GM19351 (cell line): ENCODE measurements around the gene LYRM4.

Experiments used
- ATAC-seq: cut with Tn5 transposase; IDR thresholded peaks from one replicate; pipeline ENCODE4 v1.9.1; 2021; ENCODE audit warnings: mild to moderate bottlenecking, moderate library complexity; ENCODE audit not compliant: unreplicated experiment

LYRM4 gene

DNA sequence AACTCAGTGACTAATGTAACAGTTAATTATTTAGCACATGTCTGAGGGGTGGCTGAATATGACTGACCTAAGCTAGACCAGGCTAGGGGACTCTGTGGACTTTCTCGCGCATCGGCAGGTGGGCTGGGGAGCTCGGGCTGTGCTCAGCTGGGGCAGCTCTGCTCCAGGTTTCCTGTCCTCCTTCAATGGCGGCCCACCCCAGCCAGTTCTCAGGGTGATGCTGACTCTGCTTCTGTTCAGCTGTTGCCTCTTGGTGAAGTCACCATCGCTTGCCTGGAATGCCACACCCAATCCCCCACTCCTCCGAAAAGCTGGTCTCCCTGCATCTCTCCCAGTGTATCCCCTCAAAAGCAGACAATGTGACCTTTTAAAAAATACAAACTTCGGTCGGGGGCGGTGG is 155.6 kb downstream of the LYRM4 start:
- ATAC-seq: no peak

DNA sequence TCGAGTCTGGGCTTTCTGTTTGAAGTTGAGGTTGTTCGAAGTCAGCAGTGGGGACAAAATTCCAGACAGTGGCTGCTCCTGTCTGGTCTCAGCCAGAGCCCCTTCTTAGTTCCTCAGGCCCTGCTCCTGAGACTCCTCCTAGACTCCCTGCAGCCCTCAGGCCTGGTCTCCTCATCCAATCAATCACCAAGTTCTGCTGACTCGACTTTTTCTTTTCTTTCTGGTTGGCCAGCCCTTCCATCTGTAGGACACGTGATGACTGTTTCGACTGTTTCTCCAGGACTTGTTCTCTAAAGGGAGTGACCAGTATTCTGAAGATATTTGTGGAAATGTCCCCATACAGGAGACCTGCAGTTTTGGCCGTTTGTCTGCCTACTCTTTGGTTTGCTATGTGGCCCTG is 156.1 kb downstream of the LYRM4 start:
- no peak for ATAC-seq

DNA sequence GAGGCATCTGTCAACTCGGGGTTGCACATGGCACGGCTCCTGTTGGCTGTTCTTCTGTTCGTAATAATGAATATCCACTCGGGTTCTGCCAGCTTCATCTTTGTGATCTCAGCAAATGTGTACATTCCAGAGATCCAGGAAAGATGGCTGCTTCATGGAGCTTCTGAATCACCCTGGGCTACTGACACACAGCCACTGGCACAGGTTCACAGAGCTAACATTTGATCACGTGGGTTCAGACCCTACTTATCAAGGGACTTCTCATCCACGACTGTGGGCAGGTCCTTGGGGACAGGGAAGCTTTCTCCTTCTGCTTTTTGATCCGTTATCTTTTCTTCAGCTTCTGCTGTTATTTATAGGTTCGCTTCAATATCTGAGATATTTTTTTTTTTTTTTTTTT is 157.5 kb downstream of the LYRM4 start:
- no peak for ATAC-seq

DNA sequence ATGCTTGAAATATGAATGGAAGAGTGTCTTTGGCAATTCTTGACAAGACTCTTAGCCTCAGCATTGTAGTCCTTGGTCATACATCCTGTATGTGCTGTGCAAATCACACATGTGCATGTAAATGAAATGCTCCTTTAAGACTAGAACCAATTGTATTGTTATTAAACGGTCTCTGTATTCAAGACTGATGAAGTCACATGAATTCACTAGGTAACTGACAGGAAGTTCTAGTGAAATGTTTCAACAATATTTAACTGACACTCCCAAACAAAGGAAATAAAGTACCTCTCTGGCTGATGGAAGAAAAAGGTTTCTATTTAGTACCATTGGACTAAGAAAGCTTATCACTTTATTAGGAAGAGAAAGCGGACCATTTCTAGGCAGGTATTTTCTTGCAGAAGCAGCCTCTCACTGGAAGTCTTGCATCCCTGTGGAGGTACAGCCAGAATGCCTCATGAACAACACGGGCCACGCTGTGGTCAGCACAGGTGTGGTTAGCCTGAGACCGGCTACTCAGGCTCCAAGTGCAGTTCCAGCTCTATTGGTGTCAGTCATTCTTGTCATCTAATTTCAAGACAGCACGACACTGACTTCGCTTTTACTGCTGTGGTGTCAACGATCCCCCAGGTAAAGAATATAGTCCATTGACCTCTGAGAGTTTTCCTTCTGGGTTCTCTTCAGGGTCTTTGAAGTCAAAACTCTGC is 158.3 kb downstream of the LYRM4 start:
- no peak for ATAC-seq

DNA sequence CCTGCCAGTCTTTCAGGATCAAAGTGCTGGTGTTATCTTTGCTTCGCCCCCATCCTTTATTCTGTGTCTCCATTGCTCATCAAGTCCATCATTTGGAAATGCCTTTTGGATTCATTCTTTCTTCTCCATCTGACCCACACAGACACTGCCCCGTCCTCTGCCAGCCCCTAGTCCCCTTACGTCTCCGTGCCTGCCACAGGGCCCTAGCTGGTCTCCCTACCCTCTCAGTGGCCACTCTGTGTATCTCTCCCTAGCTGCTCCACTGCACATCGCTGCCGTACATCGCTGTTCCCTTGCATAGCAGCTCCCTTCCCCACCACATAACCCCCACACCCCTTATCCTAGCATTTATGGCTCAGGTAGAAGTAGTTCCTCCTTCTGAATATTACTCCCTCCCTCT is 159.9 kb downstream of the LYRM4 start:
- no peak for ATAC-seq

DNA sequence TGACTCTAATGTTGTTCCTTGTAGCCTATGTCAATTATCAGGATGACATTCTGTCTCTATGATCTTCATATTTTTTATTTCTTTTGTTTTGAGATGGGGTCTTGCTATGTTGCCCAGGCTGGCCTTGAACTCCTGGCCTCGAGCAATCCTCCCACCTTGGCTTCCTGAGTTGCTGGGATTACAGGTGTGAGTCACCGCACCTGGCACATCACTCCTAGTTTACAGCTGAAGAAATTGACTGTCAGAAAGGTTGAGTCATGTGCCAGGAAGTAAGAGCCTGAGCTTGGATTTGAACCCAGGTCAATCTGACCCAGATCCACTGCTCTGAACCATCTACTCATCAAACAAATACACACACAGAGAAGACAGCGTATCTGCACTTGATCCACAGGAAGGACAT is 161.2 kb downstream of the LYRM4 start:
- no peak for ATAC-seq

DNA sequence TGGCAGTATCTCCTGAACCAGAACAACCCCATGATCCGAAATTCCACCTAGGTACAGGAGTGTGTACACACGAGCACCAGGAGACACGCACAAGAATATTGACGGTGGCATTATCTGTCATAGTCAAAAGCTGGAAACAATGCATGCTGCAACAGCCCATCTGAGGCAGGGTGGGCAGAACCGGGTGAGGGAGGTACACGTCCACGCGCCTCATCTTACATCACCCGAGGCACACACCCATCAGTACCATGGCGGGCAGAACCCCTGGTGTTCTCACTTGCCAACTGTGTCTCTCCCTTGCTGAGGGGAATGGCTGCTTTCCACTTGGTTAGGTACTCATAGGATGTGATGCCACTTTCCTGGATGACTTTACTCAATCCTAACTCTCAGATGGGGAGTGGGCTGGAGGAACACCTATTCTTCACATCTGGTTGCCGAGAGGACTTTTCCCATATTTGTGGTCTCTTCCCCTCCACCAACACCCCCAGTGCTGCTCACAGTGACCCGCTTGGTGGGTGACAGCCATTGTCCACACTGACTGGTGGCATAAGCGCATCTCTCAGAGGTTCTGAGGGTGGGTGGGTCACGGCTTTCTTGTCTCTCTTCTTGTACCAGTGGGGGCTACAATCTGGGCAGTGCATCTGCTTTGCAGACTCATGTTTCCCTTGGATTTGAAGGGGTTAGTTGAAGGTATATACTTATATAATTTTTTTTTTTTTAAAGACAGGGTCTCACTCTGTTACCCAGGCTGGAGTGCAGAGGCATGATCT is 162.1 kb downstream of the LYRM4 start:
- ATAC-seq: no peak

DNA sequence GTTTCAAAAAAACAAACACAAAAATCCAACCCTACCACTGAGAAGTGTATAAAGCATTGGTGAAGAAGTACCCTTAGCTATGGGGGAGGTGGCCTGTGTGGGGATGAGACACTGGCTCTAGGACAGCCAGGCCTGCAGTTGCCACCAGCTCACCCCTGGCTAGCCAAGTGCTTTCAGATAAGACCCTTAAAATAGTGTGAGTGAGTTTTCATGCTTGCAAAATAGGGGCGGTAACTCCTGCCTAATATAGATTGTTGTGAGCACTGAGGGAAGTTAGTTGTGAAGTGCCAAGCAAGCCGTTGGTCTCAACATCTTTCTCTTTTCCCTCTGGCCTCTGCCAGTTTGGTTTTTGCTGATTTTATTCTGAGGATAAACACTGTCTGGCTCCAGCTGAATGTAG is 164.3 kb downstream of the LYRM4 start:
- no peak for ATAC-seq

DNA sequence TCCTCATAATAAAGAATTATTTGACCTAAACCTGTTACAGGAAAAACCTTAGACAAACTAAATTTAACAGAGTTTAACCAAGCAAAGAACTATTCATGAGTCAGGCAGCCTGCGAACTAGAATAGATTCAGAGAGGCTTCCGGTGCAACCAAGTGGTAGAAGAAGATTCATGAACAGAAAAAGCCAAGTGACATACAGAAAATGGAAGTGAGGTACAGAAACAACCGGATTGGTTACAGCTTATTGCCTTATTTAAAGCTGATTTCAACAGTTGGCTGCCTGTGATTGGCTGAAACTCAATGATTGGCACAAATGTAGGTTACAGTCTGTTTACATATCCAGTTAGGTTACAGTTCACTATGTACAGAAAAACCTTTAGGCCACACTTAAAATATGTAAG is 165.5 kb downstream of the LYRM4 start:
- ATAC-seq: peak; percentile 71

DNA sequence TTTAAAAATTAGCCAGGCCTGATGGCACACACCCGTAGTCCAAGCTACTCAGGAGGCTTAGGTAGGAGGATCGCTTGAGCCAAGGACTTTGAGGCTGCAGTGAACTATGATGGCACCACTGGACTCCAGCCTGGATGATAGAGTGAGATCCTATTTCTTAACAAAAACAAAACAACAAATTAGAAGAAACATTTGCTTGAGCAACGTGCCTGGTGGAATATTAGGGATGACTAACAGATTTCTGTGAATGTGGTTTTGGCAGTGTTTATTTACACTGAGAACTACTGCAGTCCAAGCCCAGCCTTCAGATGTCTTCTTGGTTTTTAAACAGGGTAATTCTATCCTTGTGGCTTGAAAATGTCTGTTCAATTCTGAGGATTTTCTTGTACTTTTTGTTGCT is 166.4 kb downstream of the LYRM4 start:
- ATAC-seq: no peak

DNA sequence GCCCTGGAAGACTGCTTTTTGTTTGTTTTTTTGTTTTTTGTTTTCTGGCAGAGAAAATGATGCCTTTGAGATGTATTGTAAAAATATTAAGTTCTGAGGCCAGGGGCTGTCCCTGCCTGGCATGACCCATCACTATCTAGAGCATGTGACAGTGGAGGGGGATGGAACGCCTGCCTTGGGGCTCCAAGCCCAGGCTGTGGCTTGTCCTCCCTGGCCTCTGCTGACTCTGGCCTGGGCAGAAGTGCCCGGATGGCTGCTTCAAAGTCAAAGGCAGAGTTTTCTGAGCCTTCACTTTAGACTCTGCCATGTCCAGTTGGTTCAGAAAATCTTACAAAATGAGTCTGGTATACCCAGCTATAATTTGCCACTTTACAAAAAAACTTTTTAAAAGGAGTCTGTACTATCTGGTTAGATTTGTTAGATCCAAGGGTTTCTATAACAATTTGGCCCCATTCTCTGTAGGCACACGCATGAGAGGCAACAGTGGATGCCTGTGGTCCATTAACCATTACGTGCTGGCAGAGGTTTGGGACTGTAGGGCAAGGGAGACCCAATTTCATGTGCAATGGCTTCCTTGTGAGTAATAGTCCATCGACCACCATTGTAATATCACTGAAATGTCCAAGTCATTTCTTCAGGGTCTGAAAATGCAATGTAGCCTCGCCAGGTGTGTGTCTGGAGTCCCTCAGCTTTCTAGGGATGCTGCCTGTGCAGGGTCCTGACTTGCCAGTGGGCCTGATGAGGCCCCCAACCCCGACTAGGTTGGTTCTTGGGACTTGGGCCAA is 167.3 kb downstream of the LYRM4 start:
- no peak for ATAC-seq

DNA sequence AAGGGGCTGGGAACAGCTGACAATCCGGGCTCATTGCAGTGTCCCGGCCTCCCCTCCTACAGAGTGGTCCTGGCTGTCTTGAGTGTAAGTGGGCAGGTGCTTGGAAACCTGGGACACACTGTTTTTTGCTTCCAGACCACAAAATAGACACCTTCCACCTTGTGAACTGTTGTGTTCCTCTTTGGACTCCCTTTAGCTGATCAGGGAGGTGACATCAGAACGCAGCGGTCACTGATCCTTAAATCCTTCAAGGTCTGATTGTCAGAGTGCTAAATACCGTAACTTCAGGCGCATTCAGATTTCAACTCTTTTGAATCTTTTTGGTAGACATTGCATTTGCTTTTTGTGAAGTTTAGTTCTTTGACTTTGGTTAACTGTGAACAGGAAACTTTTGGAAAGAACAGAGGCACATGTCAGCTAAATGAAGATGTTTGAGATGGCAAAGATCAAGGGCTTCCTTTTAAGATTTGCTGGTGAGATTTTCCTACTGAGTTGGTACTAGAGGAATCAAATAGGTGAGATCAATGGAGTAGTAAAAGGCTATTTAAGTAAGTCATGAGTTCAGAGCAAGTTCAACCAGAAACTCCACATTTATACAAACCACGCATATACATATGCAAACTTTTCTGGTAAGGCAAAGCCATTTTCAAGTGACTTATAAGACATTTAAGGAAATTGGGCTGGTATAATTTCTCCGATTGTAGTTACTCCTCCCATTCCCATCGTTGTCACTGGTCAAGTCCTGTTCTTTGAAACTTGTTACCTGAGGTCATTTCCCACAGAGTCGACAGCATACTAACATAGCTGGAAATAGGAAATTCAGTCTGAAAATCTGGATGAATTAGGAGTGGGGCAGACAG is 169.3 kb downstream of the LYRM4 start:
- no peak for ATAC-seq

DNA sequence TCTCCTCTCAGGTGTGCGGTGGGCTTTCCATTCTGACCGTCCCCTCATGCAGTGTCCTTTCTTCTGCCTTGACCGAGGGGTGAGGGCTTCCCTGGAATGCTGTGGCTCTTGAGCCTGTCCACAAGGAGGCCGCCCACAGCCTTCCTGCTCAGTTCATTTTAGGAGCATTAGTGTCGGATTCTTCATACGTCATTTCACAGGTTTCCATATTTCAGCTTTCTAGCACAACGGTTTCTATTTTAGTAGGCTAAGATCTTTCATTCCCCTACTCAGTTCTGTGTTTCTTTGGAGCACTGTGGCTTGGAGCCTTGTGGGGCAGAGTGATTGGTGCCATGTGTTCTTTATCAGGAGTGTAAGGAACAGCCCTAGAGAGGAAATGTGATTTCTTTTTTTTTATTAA is 170.1 kb downstream of the LYRM4 start:
- ATAC-seq: no peak

DNA sequence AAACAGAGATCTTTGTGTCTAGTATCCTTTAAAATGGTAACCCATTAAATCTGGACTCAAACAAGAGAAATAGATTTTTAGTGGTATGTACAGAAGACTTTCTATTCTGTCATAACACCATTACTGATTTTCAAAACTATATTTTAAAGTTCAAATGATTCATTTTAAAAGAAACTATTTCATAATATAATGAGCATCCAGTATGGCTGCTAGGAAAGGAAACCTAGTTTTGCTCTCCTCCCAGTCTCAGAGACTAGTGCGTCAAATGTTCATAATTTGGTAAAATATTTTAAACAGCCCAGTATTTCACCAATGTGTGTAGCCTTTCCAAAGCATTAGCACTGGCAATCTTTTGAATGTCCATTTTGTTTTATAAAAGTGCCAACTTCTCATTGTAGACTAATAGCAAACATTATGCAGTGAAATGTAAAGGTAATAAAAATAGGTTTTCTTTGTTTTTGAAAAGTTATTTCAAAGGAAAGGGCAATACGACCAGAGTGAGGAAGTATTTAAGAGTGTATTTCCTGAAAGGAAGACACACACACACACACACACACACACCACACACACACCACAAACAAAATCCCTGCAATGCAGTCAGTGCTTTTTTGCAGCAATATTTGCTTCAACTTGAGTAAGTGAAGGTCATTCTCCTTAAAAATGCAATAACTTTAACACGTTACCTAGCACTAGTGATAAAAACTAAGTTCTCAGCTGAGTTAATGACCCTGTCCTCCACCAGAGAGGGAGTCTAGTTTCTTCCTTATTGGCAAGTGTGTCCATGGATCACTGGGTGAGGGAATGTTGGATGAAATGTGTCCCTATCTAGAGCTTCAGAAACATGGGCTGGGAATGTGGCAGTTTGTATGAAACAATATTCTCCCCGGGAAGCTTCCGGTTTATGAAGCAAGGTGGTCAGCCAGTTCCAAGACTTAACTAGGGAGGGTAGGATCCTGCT is 171.0 kb downstream of the LYRM4 start:
- ATAC-seq: no peak

DNA sequence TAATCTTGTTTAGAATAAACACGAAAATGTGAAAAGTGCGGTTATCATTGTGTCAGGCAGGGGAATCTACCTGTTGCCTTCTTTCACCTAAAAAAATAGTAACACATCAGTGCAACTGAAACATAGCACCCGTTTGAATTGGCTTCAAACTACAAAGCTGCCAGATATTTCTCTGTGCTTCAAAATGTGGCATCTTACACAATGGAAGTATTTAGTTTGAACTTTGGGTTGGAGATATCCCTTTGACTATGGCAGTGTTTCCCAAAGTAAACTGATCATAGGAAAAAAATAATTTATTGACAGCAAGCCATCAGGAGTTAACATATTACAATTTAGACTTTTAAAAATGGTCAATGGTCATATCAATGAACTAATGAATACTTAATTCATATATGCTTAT is 172.0 kb downstream of the LYRM4 start:
- no peak for ATAC-seq

DNA sequence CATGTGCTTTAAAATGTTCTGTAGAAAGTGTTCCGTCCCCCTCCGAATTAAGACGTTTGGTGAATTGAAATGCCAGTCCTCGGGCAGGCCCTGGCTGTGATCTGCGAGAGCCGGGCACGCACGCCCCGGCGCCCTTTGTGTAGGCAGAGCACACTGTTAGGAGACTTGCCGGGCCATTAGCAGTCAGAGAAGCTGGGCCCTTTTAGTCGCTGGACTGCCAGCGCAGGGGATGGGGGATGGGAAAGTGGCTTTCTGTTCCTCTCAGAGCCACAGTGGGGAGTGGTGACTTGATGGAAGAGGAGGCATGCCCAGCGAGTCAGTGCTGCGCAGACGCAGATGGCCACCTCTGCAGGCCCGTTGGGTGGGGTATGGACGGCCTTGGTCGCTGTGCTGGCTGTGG is 173.4 kb downstream of the LYRM4 start:
- ATAC-seq: no peak

DNA sequence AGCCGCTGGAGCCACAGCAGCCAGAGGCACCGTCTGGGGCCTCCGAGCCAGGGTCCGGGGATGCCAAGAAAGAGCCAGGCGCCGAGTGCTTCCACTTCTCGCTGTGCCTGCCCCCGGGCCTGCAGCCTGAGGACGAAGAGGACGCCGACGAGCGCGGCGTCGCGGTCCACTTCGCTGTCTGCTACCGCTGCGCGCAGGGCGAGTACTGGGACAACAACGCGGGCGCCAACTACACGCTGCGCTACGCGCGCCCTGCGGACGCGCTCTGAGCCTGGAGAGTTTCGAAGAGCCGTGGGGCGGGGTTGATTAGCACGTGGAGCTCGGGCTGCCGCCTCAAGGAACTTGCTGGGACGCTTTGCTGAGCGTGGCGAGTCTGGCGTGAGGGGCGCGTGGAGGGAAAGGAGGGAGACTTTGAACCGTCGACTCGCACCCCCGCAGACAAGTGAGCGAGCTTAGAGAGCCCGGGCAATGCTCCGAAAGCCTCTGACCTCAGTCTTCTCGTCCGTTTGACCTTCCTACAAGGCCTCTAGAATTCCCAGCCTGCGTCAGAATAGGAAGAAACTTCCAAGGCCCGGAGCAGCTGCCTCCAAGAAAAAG is 174.4 kb downstream of the LYRM4 start:
- ATAC-seq: no peak

DNA sequence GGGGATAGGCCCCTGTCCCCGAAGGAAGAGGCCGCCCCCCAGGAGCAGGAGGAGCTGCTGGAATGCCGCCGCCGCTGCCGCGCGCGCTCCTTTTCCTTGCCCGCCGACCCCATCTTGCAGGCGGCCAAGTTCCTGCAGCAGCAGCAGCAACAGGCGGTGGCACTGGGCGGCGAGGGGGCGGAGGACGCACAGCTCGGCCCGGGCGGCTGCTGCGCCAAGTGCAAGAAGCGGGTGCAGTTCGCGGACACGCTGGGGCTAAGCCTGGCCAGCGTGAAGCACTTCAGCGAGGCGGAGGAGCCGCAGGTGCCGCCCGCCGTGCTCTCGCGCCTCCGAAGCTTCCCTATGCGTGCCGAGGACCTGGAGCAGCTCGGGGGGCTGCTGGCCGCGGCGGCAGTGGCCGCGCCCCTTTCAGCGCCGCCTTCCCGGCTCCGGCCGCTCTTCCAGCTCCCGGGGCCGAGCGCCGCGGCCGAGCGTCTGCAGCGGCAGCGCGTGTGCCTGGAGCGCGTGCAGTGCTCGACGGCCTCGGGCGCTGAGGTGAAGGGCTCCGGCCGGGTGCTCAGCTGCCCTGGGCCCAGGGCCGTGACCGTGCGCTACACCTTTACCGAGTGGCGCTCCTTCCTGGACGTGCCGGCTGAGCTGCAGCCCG is 175.0 kb downstream of the LYRM4 start:
- peak; percentile 28 for ATAC-seq
